Ishikawa (cell line): ENCODE measurements around the gene SNX27.

Experiments
- CEBPB ChIP-seq: IDR thresholded peaks from 2 replicates; pipeline ENCODE4 v1.6.1; 2012
- CREB1 ChIP-seq: IDR thresholded peaks from 2 replicates; pipeline ENCODE4 v1.6.1; 2012; ENCODE audit warnings: low read depth
- EGR1 ChIP-seq: IDR thresholded peaks from 2 replicates; pipeline ENCODE4 v1.6.1; 2012
- EP300 ChIP-seq: IDR thresholded peaks from 2 replicates; pipeline ENCODE4 v1.6.1; 2012; ENCODE audit warnings: borderline replicate concordance
- FOXM1 ChIP-seq: IDR thresholded peaks from 2 replicates; pipeline ENCODE4 v1.6.1; 2012; ENCODE audit warnings: low read depth, borderline replicate concordance
- NFIC ChIP-seq: IDR thresholded peaks from 2 replicates; pipeline ENCODE4 v1.6.1; 2012
- RAD21 ChIP-seq: IDR thresholded peaks from 2 replicates; pipeline ENCODE4 v1.6.1; 2012; ENCODE audit warnings: low read depth
- REST ChIP-seq: IDR thresholded peaks from 2 replicates; pipeline ENCODE4 v1.6.1; 2012; ENCODE audit warnings: low read depth, mild to moderate bottlenecking
- TAF1 ChIP-seq: IDR thresholded peaks from 2 replicates; pipeline ENCODE4 v1.6.1; 2012; ENCODE audit warnings: low read depth, mild to moderate bottlenecking
- TCF12 ChIP-seq: IDR thresholded peaks from 2 replicates; pipeline ENCODE4 v1.6.1; 2012; ENCODE audit warnings: low read depth
- TEAD4 ChIP-seq: IDR thresholded peaks from 2 replicates; pipeline ENCODE4 v1.6.1; 2012
- YY1 ChIP-seq: IDR thresholded peaks from 2 replicates; pipeline ENCODE4 v1.6.1; 2012; ENCODE audit warnings: low read depth
- ZBTB7A ChIP-seq: IDR thresholded peaks from 2 replicates; pipeline ENCODE4 v1.6.1; 2012; ENCODE audit warnings: low read depth
- TF ChIP-seq, protein P1 (sequence below): IDR thresholded peaks from 2 replicates; pipeline ENCODE4 v1.6.1; 2012
- TF ChIP-seq, protein P2 (sequence below): IDR thresholded peaks from 2 replicates; pipeline ENCODE4 v1.6.1; 2012

The SNX27 gene

DNA sequence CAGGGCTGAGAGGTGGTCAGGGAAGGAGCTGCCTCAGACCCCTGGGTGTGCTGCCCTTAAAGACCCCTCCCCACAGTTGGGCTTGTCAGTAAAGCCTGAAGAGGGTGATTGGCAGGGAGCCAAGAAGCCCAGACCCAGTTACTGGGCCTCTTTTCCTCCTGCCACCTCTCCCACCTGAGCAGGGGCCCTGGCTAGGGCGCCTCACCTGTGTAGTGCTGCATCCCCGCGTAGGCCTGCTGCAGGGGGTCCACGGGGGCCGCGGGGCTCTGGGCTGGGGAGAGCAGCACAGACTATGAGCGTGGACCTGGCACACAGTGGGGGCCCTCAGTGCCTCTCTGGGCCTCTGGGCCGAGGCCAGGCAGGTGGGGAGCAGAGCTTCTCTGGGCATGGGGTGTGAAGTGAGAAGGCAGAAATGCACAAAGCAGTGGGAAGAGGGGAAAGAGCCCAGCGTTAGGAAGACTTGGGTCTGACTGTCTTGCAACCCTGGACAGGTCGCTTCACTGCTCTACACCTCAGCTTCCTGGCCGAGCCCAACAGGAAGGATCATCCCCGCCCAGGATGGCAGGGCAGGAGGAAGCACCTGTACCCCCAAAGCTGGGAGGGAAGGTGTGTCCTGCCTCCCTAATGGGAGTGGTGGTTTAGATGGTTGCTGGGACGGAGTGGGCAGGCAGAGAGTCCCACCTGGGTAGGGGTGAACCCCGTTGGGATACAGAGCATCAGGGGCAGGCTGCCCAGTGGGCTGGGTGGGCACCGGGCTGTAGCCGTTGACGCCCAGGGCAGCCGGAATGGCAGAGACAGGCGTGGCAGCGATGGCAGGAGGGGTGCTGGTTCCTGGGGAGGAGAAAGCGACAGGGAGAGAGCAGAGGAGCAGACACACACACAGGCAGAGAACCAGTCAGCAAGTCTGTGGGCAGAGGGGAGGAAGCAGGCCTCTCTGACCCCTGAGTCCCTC is 94.9 kb downstream of the SNX27 start:
- TF ChIP-seq TAF1 (no peak), NFIC (peak; percentile 22; the same call in 1 of the 2 replicates), YY1 (no peak), REST (no peak)
- TF ChIP-seq, protein P1, sequence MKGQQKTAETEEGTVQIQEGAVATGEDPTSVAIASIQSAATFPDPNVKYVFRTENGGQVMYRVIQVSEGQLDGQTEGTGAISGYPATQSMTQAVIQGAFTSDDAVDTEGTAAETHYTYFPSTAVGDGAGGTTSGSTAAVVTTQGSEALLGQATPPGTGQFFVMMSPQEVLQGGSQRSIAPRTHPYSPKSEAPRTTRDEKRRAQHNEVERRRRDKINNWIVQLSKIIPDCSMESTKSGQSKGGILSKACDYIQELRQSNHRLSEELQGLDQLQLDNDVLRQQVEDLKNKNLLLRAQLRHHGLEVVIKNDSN, result no peak

DNA sequence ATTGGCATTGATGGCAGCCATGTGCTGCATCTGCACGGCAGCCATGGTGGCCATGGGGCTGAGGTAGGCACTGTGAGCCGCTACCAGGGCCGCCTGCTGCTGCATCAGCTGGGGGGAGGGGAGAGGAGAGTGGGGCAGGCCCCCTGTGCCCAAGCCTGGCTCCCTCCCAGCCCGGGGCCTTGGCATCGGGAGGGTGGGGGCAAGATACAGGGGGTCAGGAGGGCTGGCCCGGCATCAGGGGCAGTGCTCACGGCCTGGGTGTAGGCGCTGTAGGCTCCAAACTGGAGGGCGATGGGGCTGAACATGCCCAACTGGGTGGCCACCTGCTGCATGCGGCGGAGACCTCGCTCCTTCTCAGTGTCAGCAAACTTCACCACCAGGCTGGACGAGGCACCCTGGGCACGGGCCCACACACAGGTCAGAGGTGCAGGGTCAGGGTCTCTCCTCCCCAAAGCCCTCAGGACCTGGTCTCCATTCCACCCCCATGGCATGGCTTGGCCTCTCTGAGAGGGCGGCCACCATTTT is 95.8 kb downstream of the SNX27 start:
- TF ChIP-seq FOXM1, result no peak
- no peak for TF ChIP-seq YY1
- TF ChIP-seq, protein P2, sequence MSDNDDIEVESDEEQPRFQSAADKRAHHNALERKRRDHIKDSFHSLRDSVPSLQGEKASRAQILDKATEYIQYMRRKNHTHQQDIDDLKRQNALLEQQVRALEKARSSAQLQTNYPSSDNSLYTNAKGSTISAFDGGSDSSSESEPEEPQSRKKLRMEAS, result no peak
- TF ChIP-seq TCF12, result no peak
- no peak for TF ChIP-seq RAD21
- no peak for TF ChIP-seq EGR1
- TF ChIP-seq TEAD4, result no peak
- no peak for TF ChIP-seq NFIC
- TF ChIP-seq CREB1, result no peak

DNA sequence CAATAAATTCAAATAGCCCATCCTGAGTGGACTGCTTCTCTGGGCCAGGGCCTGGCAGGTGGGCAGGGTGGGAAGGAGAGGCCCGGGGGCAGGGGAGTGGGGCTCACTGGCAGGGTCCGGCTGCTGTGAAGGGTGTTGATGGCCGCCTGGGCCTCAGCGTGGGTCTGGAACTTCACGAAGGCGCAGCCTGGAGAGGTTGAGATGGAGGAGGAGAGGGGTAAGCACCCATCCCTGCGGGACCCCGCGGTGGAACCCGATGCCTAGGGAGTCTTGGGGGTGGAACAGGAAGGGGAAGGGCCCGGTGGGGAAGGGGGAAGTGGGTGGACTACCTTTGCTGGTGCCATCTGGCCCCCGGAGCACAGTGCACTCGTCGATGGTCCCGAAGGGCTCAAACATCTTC is 97.0 kb downstream of the SNX27 start:
- TF ChIP-seq, protein P1, result no peak
- TF ChIP-seq YY1 (no peak), TEAD4 (no peak)

DNA sequence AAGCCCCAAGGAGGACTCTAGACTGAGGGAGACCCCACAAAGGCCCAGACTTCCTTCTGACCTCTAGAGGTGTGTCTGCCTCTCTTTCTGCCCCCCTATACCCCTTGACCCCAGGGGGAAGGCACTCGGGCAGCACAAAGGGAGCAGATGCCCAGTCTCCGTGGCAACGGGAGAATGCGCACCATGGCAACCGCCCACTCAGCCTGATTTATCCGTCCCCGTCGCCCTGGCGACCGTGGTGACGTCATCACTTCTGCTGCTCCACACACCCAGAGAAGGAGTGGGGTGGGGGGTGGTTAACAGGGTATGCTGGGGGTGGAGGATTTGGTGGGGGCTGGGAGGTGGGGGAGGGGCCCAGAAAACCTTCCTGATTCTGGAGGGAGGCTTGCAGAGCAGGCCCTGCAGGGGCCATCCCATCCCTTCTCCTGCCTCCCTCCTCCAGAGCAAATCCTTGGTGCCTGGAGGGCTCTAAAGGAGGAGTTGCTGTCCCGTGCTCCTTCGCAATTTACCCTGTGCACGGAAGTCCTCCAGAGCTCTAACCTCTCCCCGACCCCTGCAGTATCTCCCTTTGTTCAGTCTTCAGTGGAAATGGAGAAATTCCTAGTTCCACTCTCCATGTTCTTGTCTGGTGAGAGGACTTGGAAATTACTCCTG is 98.5 kb downstream of the SNX27 start:
- TF ChIP-seq FOXM1 (peak; percentile 50; the same call in 1 of the 2 replicates), CREB1 (0 out of 2 replicates have a peak, but pooled peaks have one; percentile 20), REST (no peak), EP300 (no peak), EGR1 (peak; percentile 90), ZBTB7A (no peak), CEBPB (no peak)
- TF ChIP-seq, protein P1, result no peak

GRCh38 chr1:151711044-151711800 is 99.4 kb downstream of the SNX27 start:
- TF ChIP-seq CEBPB (no peak), EP300 (no peak), FOXM1 (no peak), TEAD4 (no peak), RAD21 (no peak), ZBTB7A (no peak), NFIC (no peak)
- TF ChIP-seq, protein P2, result no peak
